Bronchial epithelial cell (primary cell): Measurements from ENCODE around the gene SLC32A1. TPM values are rescaled to one million over a fixed set of nuclear protein-coding genes. Genes with fewer than 3 reads are reported as not detected.

Experiments used
- DNase-seq: peaks from one replicate; pipeline ENCODE4 v3.0.0-alpha.2; 2010; ENCODE audit warnings: low read depth
- FAIRE-seq: peaks from 2 replicates; lab custom pipeline; 2011; peaks lifted over from hg19 to GRCh38; lab: Jason Lieb, UNC
- H3K27me3 ChIP-seq: 2 replicates; pipeline ENCODE4 v1.5.1; 2011; ENCODE audit warnings: low read length; ENCODE audit not compliant: control insufficient read depth, insufficient read depth
- H3K36me3 ChIP-seq: 2 replicates; pipeline ENCODE4 v1.5.1; 2011; ENCODE audit warnings: low read length; ENCODE audit not compliant: control insufficient read depth, insufficient read depth
- H3K4me3 ChIP-seq: 2 replicates; pipeline ENCODE4 v1.5.1; 2011; ENCODE audit warnings: mild to moderate bottlenecking, low read depth, low read length, control low read depth
- total RNA-seq: library from RNA; depleted of rRNA; stranded (reverse); fragments of >200 nt; gene quantifications from 2 replicates; pipeline ENCODE4 v1.2.1, GENCODE V29; 2014
- TF ChIP-seq, protein P1 (sequence below): IDR thresholded peaks from 2 replicates; pipeline ENCODE4 v1.5.1; 2011; ENCODE audit warnings: mild to moderate bottlenecking, moderate library complexity, low read length, control low read depth, inconsistent platforms; ENCODE audit not compliant: insufficient read depth, severe bottlenecking

The SLC32A1 gene
- total RNA-seq, 1 donor from 2014 or later, result under 0.01 TPM

DNA sequence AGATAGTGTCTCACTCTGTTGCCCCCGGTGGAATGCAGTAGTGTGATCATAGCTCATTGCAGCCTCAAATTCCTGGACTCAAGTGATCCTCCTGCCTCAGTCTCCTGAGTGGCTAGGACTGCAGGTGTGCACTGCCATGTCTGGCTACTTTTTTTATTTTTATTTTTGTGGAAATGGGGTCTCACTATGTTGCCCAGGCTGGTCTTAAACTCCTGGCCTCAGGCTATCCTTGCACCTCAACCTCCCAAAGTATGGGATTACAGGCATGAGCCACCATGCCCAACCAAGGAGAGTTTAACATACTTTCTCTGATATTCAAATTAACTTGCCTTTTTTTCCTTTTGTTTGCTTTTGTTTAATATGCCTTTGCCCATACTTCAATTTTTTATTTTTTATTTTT, 13.6 kb downstream of the SLC32A1 start:
- FAIRE-seq, result no peak
- TF ChIP-seq, protein P1, sequence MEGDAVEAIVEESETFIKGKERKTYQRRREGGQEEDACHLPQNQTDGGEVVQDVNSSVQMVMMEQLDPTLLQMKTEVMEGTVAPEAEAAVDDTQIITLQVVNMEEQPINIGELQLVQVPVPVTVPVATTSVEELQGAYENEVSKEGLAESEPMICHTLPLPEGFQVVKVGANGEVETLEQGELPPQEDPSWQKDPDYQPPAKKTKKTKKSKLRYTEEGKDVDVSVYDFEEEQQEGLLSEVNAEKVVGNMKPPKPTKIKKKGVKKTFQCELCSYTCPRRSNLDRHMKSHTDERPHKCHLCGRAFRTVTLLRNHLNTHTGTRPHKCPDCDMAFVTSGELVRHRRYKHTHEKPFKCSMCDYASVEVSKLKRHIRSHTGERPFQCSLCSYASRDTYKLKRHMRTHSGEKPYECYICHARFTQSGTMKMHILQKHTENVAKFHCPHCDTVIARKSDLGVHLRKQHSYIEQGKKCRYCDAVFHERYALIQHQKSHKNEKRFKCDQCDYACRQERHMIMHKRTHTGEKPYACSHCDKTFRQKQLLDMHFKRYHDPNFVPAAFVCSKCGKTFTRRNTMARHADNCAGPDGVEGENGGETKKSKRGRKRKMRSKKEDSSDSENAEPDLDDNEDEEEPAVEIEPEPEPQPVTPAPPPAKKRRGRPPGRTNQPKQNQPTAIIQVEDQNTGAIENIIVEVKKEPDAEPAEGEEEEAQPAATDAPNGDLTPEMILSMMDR, result no peak
- Histone ChIP-seq H3K36me3 (no peaks in the 10 kb centered on the region), H3K4me3 (no peak overlapping the region), H3K27me3 (peaks cover 13% of the 10 kb centered on the region)
- DNase-seq, result no peak

DNA sequence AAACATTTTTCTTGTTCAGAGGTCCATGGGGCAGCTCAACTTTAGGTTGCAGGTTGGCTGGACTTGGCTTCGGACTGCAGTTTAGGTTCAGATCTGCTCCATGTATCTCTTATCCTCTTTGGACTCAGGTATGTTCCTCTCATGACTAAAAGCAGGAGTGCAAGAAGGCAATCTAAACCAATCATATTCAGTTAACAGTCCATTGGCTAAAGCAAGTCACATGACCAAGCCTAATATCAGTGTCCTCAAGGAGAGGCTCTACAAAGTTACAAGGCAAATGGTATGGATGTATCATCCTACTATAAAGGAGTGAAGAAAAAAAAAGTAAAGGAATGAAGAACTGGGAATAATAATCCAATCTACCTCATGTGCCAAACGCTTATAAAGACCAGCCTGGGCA, 21.5 kb downstream of the SLC32A1 start:
- Histone ChIP-seq H3K4me3 (no peak overlapping the region), H3K36me3 (no peaks in the 10 kb centered on the region), H3K27me3 (peaks cover 2% of the 10 kb centered on the region)
- DNase-seq, result peak; percentile 23
- TF ChIP-seq, protein P1, result no peak
- FAIRE-seq, result no peak

DNA sequence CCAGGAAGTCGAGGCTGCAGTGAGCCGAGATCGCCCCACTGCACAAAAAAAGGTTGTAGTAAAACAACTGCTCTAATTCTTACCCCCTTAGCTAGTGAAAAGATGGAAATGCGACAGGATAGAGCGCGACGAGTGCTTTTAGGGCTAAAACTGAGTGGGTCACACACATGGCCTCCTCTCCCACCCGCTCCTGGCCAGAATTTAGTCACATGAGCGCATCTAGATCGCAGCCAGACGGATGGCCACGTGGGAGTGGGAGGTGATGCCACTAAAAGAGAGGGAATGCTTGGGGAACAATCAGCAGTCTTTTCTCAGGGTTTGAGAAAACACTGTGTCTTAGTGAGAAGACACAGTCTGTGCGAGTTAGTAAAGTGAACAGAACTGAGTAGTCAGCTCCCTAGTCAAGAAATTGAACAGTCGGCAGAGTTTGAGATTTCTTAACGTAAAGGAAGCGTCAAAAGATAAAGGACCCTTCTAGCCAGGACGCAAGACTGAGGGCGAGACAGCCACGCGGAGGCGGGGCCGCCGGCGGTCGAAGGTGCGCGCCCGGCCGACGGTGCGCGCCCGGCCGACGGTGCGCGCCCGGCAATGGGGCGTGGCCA, 23.3 kb downstream of the SLC32A1 start:
- peak overlapping the region; percentile 12 for H3K4me3 ChIP-seq
- FAIRE-seq (no peak), DNase-seq (no peak)
- TF ChIP-seq, protein P1, result no peak
- H3K36me3 ChIP-seq, result peaks cover 4% of the 10 kb centered on the region
- H3K27me3 ChIP-seq, result no peaks in the 10 kb centered on the region

DNA sequence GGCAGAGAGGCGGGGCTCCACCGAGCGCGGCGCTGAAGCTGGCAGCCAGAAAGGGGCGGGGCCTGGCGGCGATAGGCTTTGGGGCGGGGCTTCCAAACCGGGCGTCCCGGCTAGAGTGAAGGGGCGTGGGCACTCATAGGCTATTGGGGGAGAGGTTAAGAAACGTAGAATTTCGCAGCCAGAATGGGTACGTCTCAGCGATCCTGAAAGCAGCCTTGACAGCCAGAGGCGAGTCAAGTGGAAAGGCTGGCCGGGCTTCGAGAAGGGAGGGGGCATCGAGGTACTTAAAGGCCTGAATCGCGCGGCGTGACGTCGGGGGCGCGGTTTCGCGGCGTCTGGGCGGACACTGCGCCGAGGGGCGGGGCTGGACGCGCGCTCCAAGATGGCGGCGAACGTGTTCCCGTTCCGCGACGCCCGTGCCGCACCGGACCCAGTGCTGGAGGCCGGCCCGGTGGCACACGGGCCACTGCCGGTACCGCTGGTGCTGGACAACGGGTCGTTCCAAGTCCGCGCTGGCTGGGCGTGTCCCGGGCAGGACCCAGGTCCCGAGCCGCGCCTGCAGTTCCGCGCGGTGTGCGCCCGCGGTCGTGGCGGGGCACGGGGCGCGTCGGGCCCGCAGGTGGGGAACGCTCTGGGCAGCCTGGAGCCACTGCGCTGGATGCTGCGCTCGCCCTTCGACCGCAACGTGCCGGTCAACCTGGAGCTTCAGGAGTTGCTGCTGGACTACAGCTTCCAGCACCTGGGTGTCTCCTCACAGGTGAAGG, 24.0 kb downstream of the SLC32A1 start, which contains the start of gene ACTR5:
Gene ACTR5 (plus strand): TSS at position 364 of the 764 bp plus-strand sequence. CDS start 19 bp downstream, at position 383.
- peaks cover 4% of the 10 kb centered on the region for H3K36me3 ChIP-seq
- H3K4me3 ChIP-seq, result peak within 1 kb of the TSS; percentile 93
- H3K27me3 ChIP-seq, result no peaks in the 10 kb centered on the region
- DNase-seq (peak; percentile 75), FAIRE-seq (no peak)
- TF ChIP-seq, protein P1, result no peak

DNA sequence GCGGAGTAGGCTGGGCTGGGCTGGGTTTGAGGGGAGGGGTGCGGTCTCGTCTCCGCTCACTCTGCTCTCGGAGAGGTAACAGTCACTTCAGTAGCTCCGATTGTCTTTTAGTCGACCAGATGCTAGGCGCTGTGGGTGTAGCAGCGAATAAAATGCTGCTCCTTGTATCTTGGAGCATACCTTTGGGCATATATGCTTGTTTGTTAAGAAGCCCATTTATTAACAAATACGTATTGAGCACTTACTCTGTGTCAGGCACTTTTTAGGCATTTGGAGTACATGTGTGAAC, 24.5 kb downstream of the SLC32A1 start:
- FAIRE-seq, result no peak

More for the DNA sequence above, 24.5 kb downstream of the SLC32A1 start:
- H3K4me3 ChIP-seq, result peak overlapping the region; percentile 93
- TF ChIP-seq, protein P1, result no peak
- H3K36me3 ChIP-seq, result peaks cover 4% of the 10 kb centered on the region
- DNase-seq, result peak; percentile 57
- H3K27me3 ChIP-seq, result no peaks in the 10 kb centered on the region
